ENCODE measurements around the gene RNF224. TPM values are rescaled to one million over a fixed set of nuclear protein-coding genes. Genes with fewer than 3 reads are reported as not detected.

Gene RNF224
- total RNA-seq, 1 experiment from 2014 or later: 0.30 TPM

DNA sequence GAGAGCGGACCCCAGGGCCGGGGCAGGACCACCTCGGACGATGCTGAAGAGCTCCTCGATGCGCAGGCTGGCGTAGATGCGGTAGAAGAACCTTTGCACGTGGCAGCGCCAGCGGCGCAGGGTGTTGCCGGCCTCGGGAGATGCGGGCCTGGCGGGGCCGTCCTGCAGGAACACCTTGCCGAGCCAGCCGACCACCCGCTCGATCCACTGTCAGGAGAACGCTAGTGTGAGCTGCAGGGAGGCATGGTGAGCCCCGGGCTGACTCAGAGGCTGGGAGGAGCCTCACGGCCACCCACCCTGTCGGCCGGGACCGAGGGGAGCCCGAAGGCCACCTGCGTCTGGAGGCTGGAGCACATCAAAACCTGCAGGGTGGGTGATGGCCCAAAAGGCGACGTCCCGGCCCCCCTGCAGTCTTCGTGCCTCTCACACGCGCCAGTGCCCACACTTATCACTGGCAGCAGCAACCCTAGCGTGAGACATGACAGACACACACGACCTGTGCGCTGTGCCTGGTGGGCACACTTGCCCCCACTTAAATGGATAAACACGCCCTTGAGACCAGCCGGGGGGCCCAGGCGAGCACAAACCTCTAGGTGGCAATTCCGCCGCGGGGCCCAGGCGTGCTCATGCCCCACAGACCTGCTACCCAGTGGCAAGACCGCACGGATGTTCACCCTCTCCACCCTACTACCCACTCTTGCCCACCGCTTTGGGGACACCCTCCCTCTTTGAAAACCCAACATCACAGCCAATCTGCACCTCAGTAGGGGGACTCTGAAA lies 42.2 kb upstream of the RNF224 start:
- CTCF ChIA-PET: no interaction called here
- H4K20me1 ChIP-seq (ENCODE audit: insufficient read depth): no peaks in the 10 kb centered on the region
- POLR2A ChIA-PET: no interaction called here
- intact Hi-C loops (cut with micrococcal nuclease): loop anchor here (5.0 kb wide), 1 partner anchor 42 kb away; the partner anchor contains the start of genes CYSRT1 and RNF224
- no peak overlapping the region for H3K27ac ChIP-seq (ENCODE audit: low read depth, low read length)
- peaks cover 0 to 20% of the 10 kb centered on the region in 2 experiments; a peak in 1 of 4 replicates for H3K36me3 ChIP-seq (ENCODE audit: control insufficient read depth in 1 of 2, insufficient read depth in 2 of 2, low read length in 2 of 2)
- no peak overlapping the region for H3K4me3 ChIP-seq (replicated peaks in 1 of 2; ENCODE audit: low read depth in 1 of 2, low read length in 2 of 2)
- H3K4me2 ChIP-seq (ENCODE audit: low read length): no peak overlapping the region
- H2AFZ ChIP-seq (ENCODE audit: low read depth, low read length, poor library complexity, severe bottlenecking): no peak overlapping the region
- no peak for TF ChIP-seq EZH2phosphoT487 (IDR thresholded peaks at IDR 0.05; ENCODE audit: borderline replicate concordance)
- TF ChIP-seq EZH2 (IDR thresholded peaks at IDR 0.05): no peak
- TF ChIP-seq, protein P1, sequence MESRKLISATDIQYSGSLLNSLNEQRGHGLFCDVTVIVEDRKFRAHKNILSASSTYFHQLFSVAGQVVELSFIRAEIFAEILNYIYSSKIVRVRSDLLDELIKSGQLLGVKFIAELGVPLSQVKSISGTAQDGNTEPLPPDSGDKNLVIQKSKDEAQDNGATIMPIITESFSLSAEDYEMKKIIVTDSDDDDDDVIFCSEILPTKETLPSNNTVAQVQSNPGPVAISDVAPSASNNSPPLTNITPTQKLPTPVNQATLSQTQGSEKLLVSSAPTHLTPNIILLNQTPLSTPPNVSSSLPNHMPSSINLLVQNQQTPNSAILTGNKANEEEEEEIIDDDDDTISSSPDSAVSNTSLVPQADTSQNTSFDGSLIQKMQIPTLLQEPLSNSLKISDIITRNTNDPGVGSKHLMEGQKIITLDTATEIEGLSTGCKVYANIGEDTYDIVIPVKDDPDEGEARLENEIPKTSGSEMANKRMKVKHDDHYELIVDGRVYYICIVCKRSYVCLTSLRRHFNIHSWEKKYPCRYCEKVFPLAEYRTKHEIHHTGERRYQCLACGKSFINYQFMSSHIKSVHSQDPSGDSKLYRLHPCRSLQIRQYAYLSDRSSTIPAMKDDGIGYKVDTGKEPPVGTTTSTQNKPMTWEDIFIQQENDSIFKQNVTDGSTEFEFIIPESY (IDR thresholded peaks at IDR 0.05; ENCODE audit: extremely low read depth, insufficient replicate concordance, low read length): no peak
- TF ChIP-seq SIN3A (IDR thresholded peaks at IDR 0.05; ENCODE audit: low read depth): no peak
- TF ChIP-seq SRF (IDR thresholded peaks at IDR 0.05; ENCODE audit: low read depth): no peak
- TF ChIP-seq, protein P2, sequence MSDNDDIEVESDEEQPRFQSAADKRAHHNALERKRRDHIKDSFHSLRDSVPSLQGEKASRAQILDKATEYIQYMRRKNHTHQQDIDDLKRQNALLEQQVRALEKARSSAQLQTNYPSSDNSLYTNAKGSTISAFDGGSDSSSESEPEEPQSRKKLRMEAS (IDR thresholded peaks at IDR 0.05): no peak
- TF ChIP-seq ELF1 (IDR thresholded peaks at IDR 0.05; ENCODE audit: borderline replicate concordance, low read depth): no peak
- no peak for TF ChIP-seq CEBPB (IDR thresholded peaks at IDR 0.05; ENCODE audit: low read depth)
- H3K27me3 ChIP-seq (ENCODE audit: insufficient read depth, low read length): no peaks in the 10 kb centered on the region
- H3K79me2 ChIP-seq (ENCODE audit: insufficient read depth, low read length): peaks cover 43% of the 10 kb centered on the region
- DNase-seq (ENCODE audit: low read depth, low spot score) (no peak), ATAC-seq (no peak)
- RAD21 ChIA-PET (ENCODE audit: low non-redundant PET in 1 of 2, low total read pairs in 2 of 2, uncharacterized antibody in 2 of 2, unreplicated experiment in 2 of 2): no interaction called here
- BruUV-seq (replicated peaks): no TSS peak
- H3K4me1 ChIP-seq (ENCODE audit: control insufficient read depth in 1 of 2, insufficient read depth in 2 of 2, low read length in 2 of 2): peaks cover 12 to 22% of the 10 kb centered on the region in 2 experiments; a peak in 3 of 4 replicates
- H3K9me2 ChIP-seq (ENCODE audit: insufficient read depth): no peaks in the 10 kb centered on the region
- no peak overlapping the region for H3K9ac ChIP-seq (ENCODE audit: low read length)
- H3K9me3 ChIP-seq (ENCODE audit: control insufficient read depth in 1 of 2, insufficient read depth in 1 of 2, low read depth in 1 of 2, low read length in 2 of 2): no peaks in the 10 kb centered on the region

All from HCT116 (cell line).